ENCODE data around the gene PCDHA1. TPM values are rescaled to one million over a fixed set of nuclear protein-coding genes. Genes with fewer than 3 reads are reported as not detected.
"Not testable (repeated sequence)": the region's sequence is repeated elsewhere in the genome, so short reads cannot be mapped to it uniquely, and the experiment has no call there.

PCDHA1 gene
- total RNA-seq, 1 donor from 2014 or later = not detected

- no peak for DNase-seq (ENCODE audit: low spot score)
- H3K27ac Mint-ChIP-seq (ENCODE audit: unreplicated experiment) = no peak overlapping the region
- no peak overlapping the region for H3K4me3 Mint-ChIP-seq (ENCODE audit: unreplicated experiment)
- no peak for TF ChIP-seq CTCF (IDR thresholded peaks at IDR 0.05)
- H3K9me3 Mint-ChIP-seq (ENCODE audit: low read depth) = peaks cover 83% of the 10 kb centered on the region
- H3K27me3 Mint-ChIP-seq (ENCODE audit: low read depth) = no peaks in the 10 kb centered on the region
- H3K4me1 Mint-ChIP-seq (ENCODE audit: low read depth) = no peaks in the 10 kb centered on the region
- H3K36me3 Mint-ChIP-seq (ENCODE audit: low read depth) = peaks cover 15% of the 10 kb centered on the region
Observed at GRCh38 chr5:140767444-140767843, 18.5 kb upstream of the PCDHA1 start.

DNA sequence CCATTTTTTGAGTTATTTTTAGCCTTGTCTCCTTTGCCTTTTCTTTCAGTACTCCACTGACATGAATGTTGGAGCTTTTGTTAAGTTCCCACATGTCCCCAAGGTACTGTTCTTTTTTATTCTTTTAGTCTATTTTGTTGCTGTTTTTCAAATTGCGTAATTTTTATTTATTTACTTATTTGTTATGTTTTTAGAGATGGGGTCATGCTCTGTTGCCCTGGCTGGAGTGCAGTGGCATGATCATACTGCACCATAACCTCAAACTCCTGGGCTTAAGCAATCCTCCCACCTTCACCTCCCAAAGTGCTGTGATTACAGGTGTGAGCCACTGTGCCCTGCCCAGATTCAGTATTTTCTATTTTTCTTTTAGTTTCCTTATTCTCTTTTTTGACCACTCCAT is 5.4 kb upstream of the PCDHA1 start:
- Mint-ChIP-seq H3K36me3 (ENCODE audit: low read depth) (peaks cover 7% of the 10 kb centered on the region), H3K27ac (ENCODE audit: unreplicated experiment) (no peak overlapping the region), H3K27me3 (ENCODE audit: low read depth) (no peaks in the 10 kb centered on the region), H3K4me1 (ENCODE audit: low read depth) (no peaks in the 10 kb centered on the region), H3K9me3 (ENCODE audit: low read depth) (peaks cover 74% of the 10 kb centered on the region), H3K4me3 (ENCODE audit: unreplicated experiment) (no peak overlapping the region)
- no peak for DNase-seq (ENCODE audit: low spot score)
- TF ChIP-seq CTCF (IDR thresholded peaks at IDR 0.05) = no peak

DNA sequence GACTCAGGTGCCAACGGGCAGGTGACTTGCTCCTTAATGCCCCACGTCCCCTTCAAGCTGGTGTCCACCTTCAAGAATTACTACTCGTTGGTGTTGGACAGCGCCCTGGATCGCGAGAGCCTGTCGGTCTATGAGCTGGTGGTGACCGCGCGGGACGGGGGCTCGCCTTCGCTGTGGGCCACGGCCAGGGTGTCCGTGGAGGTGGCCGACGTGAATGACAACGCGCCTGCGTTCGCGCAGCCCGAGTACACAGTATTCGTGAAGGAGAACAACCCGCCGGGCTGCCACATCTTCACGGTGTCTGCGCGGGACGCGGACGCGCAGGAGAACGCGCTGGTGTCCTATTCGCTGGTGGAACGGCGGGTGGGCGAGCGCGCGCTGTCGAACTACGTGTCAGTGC is 1.5 kb downstream of the PCDHA1 start:
- H3K4me3 Mint-ChIP-seq (ENCODE audit: unreplicated experiment) = not testable (repeated sequence)

GRCh38 chr5:140787849-140788504 is 2.0 kb downstream of the PCDHA1 start:
- H3K36me3 Mint-ChIP-seq (ENCODE audit: low read depth); H3K4me3 Mint-ChIP-seq (ENCODE audit: unreplicated experiment); H3K27ac Mint-ChIP-seq (ENCODE audit: unreplicated experiment); H3K27me3 Mint-ChIP-seq (ENCODE audit: low read depth); H3K4me1 Mint-ChIP-seq (ENCODE audit: low read depth): not testable (repeated sequence)
- peak; percentile 92 for DNase-seq (ENCODE audit: low spot score)
- peaks cover 50% of the 10 kb centered on the region for H3K9me3 Mint-ChIP-seq (ENCODE audit: low read depth)

More for the DNA sequence above, 1.5 kb downstream of the PCDHA1 start:
- peak; percentile 90 for DNase-seq (ENCODE audit: low spot score)
- not testable (repeated sequence) for H3K27ac Mint-ChIP-seq (ENCODE audit: unreplicated experiment); H3K36me3 Mint-ChIP-seq (ENCODE audit: low read depth); H3K4me1 Mint-ChIP-seq (ENCODE audit: low read depth); H3K27me3 Mint-ChIP-seq (ENCODE audit: low read depth)
- H3K9me3 Mint-ChIP-seq (ENCODE audit: low read depth) = peaks cover 53% of the 10 kb centered on the region

- Mint-ChIP-seq H3K4me3 (ENCODE audit: unreplicated experiment) (no peak overlapping the region), H3K9me3 (ENCODE audit: low read depth) (peaks cover 55% of the 10 kb centered on the region), H3K4me1 (ENCODE audit: low read depth) (no peaks in the 10 kb centered on the region)
Observed at GRCh38 chr5:140791089-140791488, 5.1 kb downstream of the PCDHA1 start.

GRCh38 chr5:140794595-140795258 is 8.8 kb downstream of the PCDHA1 start, which contains the start of gene PCDHA2:
TSS of gene PCDHA2 (plus strand) at chr5:140794852.
- Mint-ChIP-seq H3K4me3 (ENCODE audit: unreplicated experiment) (peak within 1 kb of the TSS; percentile 65), H3K36me3 (ENCODE audit: low read depth) (peaks cover 10% of the 10 kb centered on the region), H3K27me3 (ENCODE audit: low read depth) (no peaks in the 10 kb centered on the region), H3K9me3 (ENCODE audit: low read depth) (peaks cover 51% of the 10 kb centered on the region), H3K27ac (ENCODE audit: unreplicated experiment) (no peak within 1 kb of the TSS), H3K4me1 (ENCODE audit: low read depth) (no peaks in the 10 kb centered on the region)
- DNase-seq (ENCODE audit: low spot score) = no peak
- no peak for TF ChIP-seq CTCF (IDR thresholded peaks at IDR 0.05)

More at GRCh38 chr5:140791089-140791488, 5.1 kb downstream of the PCDHA1 start:
- no peak overlapping the region for H3K27ac Mint-ChIP-seq (ENCODE audit: unreplicated experiment)
- DNase-seq (ENCODE audit: low spot score) = no peak
- H3K27me3 Mint-ChIP-seq (ENCODE audit: low read depth) = no peaks in the 10 kb centered on the region
- peaks cover 12% of the 10 kb centered on the region for H3K36me3 Mint-ChIP-seq (ENCODE audit: low read depth)
- TF ChIP-seq CTCF (IDR thresholded peaks at IDR 0.05) = no peak
